ENCODE measurements around the gene SEPTIN8. TPM values are rescaled to one million over a fixed set of nuclear protein-coding genes. Genes with fewer than 3 reads are reported as not detected.

SEPTIN8 gene
- polyA plus RNA-seq, 1 of the 3 experiments (the other 2 are of a cell fraction), result 54.9 TPM

DNA sequence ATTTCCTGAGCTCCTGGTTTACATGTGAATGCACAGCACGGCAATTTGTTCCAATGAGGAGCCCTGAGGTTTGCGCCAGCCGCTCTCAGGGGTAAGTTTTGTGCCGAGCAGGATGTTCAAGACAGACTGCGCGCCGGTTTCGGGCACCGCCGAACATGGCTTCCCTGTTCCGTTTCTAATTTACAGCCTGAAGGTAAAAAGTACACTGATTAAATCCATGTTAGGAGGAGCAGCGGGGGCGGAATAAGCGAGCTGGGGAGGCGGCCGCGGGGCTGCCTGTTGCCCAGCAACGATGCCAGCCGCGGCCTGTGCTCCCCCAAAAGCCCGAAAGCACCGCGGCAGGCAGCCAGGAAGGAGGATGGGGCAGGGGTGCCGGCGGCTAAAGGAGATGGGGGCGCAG, 42.4 kb upstream of the SEPTIN8 start:
- POLR2A ChIA-PET, result no interaction called here
- H3K9me3 ChIP-seq, result no peaks in the 10 kb centered on the region
- WGBS (ENCODE audit: low lambda C conversion rate), result 81% methylated on average over 26 of the region's 26 CpGs
- no peak overlapping the region; the same call in 1 of the 2 replicates for H2AFZ ChIP-seq (ENCODE audit: low read depth)
- H3K36me3 ChIP-seq (replicated peaks in 1 of 2; ENCODE audit: control insufficient read depth in 1 of 2, insufficient read depth in 2 of 2, low read length in 1 of 2), result no peaks in the 10 kb centered on the region
- CTCF ChIA-PET, result interaction anchor here (0.5 to 6.8 kb wide), 58 partner anchors 9 to 1164 kb away, joined by 3 to 105 read pairs (median 4); partner anchors contain the start of genes CCNI2, GDF9, KIF3A and SEPTIN8
- H3K27ac ChIP-seq (ENCODE audit: low read depth in 2 of 2, low read length in 1 of 2), result no peak overlapping the region
- no peak overlapping the region for H3K4me2 ChIP-seq
- no peaks in the 10 kb centered on the region for H4K20me1 ChIP-seq (ENCODE audit: insufficient read depth)
- no peak overlapping the region for H3K4me3 ChIP-seq (ENCODE audit: low read depth in 2 of 2, low read length in 1 of 2)
- no peaks in the 10 kb centered on the region for H3K9me2 ChIP-seq
- H3K79me2 ChIP-seq (ENCODE audit: insufficient read depth), result no peaks in the 10 kb centered on the region
- no peaks in the 10 kb centered on the region for H3K27me3 ChIP-seq (ENCODE audit: insufficient read depth)
- peaks cover 0 to 6% of the 10 kb centered on the region in 2 experiments; a peak in 1 of 4 replicates for H3K4me1 ChIP-seq (ENCODE audit: control insufficient read depth in 1 of 2, insufficient read depth in 2 of 2, low read depth in 1 of 2, low read length in 1 of 2)
- no peak overlapping the region for H3K9ac ChIP-seq
- DNase-seq, result no peak
- no peak for TF ChIP-seq MXI1 (IDR thresholded peaks at IDR 0.05; ENCODE audit: low read depth, low read length)
- TF ChIP-seq RCOR1 (IDR thresholded peaks at IDR 0.05; ENCODE audit: low read length), result no peak
- TF ChIP-seq, protein P1, sequence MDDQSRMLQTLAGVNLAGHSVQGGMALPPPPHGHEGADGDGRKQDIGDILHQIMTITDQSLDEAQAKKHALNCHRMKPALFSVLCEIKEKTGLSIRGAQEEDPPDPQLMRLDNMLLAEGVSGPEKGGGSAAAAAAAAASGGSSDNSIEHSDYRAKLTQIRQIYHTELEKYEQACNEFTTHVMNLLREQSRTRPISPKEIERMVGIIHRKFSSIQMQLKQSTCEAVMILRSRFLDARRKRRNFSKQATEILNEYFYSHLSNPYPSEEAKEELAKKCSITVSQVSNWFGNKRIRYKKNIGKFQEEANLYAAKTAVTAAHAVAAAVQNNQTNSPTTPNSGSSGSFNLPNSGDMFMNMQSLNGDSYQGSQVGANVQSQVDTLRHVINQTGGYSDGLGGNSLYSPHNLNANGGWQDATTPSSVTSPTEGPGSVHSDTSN (IDR thresholded peaks at IDR 0.05), result no peak
- TF ChIP-seq, protein P2, sequence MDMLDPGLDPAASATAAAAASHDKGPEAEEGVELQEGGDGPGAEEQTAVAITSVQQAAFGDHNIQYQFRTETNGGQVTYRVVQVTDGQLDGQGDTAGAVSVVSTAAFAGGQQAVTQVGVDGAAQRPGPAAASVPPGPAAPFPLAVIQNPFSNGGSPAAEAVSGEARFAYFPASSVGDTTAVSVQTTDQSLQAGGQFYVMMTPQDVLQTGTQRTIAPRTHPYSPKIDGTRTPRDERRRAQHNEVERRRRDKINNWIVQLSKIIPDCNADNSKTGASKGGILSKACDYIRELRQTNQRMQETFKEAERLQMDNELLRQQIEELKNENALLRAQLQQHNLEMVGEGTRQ (IDR thresholded peaks at IDR 0.05; ENCODE audit: borderline replicate concordance, low read depth, low read length), result no peak
- TF ChIP-seq TEAD4 (IDR thresholded peaks at IDR 0.05; ENCODE audit: borderline replicate concordance, insufficient read depth), result no peak
- TF ChIP-seq MEF2A (IDR thresholded peaks at IDR 0.05; ENCODE audit: borderline replicate concordance, low read depth), result no peak
- no peak for TF ChIP-seq YY1 (IDR thresholded peaks at IDR 0.05; ENCODE audit: low read depth)
- TF ChIP-seq EZH2phosphoT487 (IDR thresholded peaks at IDR 0.05; ENCODE audit: borderline replicate concordance, low read depth), result no peak
- no peak for TF ChIP-seq RXRA (IDR thresholded peaks at IDR 0.05; ENCODE audit: borderline replicate concordance, low read depth)
- no peak for TF ChIP-seq FOXM1 (IDR thresholded peaks at IDR 0.05; ENCODE audit: low read depth)
- TF ChIP-seq GABPA (IDR thresholded peaks at IDR 0.05; ENCODE audit: low read depth), result no peak
- TF ChIP-seq SMC3 (IDR thresholded peaks at IDR 0.05; ENCODE audit: low read depth, low read length), result no peak
- no peak for TF ChIP-seq ELF1 (IDR thresholded peaks at IDR 0.05)
- TF ChIP-seq GATA2 (CRISPR knock-in tag; IDR thresholded peaks at IDR 0.05), result no peak
- TF ChIP-seq, protein P3, sequence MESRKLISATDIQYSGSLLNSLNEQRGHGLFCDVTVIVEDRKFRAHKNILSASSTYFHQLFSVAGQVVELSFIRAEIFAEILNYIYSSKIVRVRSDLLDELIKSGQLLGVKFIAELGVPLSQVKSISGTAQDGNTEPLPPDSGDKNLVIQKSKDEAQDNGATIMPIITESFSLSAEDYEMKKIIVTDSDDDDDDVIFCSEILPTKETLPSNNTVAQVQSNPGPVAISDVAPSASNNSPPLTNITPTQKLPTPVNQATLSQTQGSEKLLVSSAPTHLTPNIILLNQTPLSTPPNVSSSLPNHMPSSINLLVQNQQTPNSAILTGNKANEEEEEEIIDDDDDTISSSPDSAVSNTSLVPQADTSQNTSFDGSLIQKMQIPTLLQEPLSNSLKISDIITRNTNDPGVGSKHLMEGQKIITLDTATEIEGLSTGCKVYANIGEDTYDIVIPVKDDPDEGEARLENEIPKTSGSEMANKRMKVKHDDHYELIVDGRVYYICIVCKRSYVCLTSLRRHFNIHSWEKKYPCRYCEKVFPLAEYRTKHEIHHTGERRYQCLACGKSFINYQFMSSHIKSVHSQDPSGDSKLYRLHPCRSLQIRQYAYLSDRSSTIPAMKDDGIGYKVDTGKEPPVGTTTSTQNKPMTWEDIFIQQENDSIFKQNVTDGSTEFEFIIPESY (IDR thresholded peaks at IDR 0.05; ENCODE audit: borderline replicate concordance, low read depth), result no peak
- no peak for TF ChIP-seq FOSL2 (IDR thresholded peaks at IDR 0.05; ENCODE audit: borderline replicate concordance, low read depth)
- TF ChIP-seq RAD21 (IDR thresholded peaks at IDR 0.05; ENCODE audit: low read length), result no peak
- TF ChIP-seq, protein P4, sequence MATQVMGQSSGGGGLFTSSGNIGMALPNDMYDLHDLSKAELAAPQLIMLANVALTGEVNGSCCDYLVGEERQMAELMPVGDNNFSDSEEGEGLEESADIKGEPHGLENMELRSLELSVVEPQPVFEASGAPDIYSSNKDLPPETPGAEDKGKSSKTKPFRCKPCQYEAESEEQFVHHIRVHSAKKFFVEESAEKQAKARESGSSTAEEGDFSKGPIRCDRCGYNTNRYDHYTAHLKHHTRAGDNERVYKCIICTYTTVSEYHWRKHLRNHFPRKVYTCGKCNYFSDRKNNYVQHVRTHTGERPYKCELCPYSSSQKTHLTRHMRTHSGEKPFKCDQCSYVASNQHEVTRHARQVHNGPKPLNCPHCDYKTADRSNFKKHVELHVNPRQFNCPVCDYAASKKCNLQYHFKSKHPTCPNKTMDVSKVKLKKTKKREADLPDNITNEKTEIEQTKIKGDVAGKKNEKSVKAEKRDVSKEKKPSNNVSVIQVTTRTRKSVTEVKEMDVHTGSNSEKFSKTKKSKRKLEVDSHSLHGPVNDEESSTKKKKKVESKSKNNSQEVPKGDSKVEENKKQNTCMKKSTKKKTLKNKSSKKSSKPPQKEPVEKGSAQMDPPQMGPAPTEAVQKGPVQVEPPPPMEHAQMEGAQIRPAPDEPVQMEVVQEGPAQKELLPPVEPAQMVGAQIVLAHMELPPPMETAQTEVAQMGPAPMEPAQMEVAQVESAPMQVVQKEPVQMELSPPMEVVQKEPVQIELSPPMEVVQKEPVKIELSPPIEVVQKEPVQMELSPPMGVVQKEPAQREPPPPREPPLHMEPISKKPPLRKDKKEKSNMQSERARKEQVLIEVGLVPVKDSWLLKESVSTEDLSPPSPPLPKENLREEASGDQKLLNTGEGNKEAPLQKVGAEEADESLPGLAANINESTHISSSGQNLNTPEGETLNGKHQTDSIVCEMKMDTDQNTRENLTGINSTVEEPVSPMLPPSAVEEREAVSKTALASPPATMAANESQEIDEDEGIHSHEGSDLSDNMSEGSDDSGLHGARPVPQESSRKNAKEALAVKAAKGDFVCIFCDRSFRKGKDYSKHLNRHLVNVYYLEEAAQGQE (IDR thresholded peaks at IDR 0.05; ENCODE audit: low read depth, low read length), result no peak
- no peak for TF ChIP-seq RFX5 (IDR thresholded peaks at IDR 0.05; ENCODE audit: low read length)
- peaks cover 20% of the 10 kb centered on the region for H3F3A ChIP-seq (replicated peaks; ENCODE audit: insufficient read depth)
